ENCODE data around the gene HNRNPC.

HNRNPC gene

GRCh38 chr14:21211509-21211908 lies 57.7 kb downstream of the HNRNPC start:
- TF ChIP-seq CTCF (IDR thresholded peaks at IDR 0.05; ENCODE audit: insufficient read depth, low read length, poor library complexity, severe bottlenecking) (no peak), EZH2phosphoT487 (conservative IDR thresholded peaks at IDR 0.05; ENCODE audit: low read length) (no peak)
- Histone ChIP-seq H3K4me2 (ENCODE audit: low read depth, low read length, poor library complexity, severe bottlenecking) (no peak overlapping the region), H3K4me3 (ENCODE audit: insufficient read depth, low read length, poor library complexity, severe bottlenecking) (no peak overlapping the region), H3K27me3 (ENCODE audit: low read length) (no peaks in the 10 kb centered on the region), H3F3A (ENCODE audit: insufficient read depth) (peaks cover 80% of the 10 kb centered on the region), H3K9me2 (replicated peaks; ENCODE audit: insufficient read depth, low read length) (no peaks in the 10 kb centered on the region), H3K27ac (ENCODE audit: low read depth, low read length) (no peak overlapping the region), H3K9ac (ENCODE audit: low read length) (no peak overlapping the region), H4K20me1 (ENCODE audit: low read depth, low read length) (peaks cover 81% of the 10 kb centered on the region), H2AFZ (ENCODE audit: low read depth, low read length, severe bottlenecking) (no peak overlapping the region), H3K9me3 (ENCODE audit: insufficient read depth, low read length) (no peaks in the 10 kb centered on the region), H3K79me2 (ENCODE audit: insufficient read depth, low read length) (peaks cover 30% of the 10 kb centered on the region), H3K36me3 (ENCODE audit: low read length) (peaks cover 82% of the 10 kb centered on the region)

- no peaks in the 10 kb centered on the region for H3K9me3 ChIP-seq (ENCODE audit: insufficient read depth, low read length)
- H4K20me1 ChIP-seq (ENCODE audit: low read depth, low read length) = peaks cover 79% of the 10 kb centered on the region
- peaks cover 81% of the 10 kb centered on the region for H3F3A ChIP-seq (ENCODE audit: insufficient read depth)
- peaks cover 15% of the 10 kb centered on the region for H3K79me2 ChIP-seq (ENCODE audit: insufficient read depth, low read length)
- H3K9ac ChIP-seq (ENCODE audit: low read length) = no peak overlapping the region
- H3K4me2 ChIP-seq (ENCODE audit: low read depth, low read length, poor library complexity, severe bottlenecking) = no peak overlapping the region
- peaks cover 69% of the 10 kb centered on the region for H3K36me3 ChIP-seq (ENCODE audit: low read length)
- no peaks in the 10 kb centered on the region for H3K9me2 ChIP-seq (replicated peaks; ENCODE audit: insufficient read depth, low read length)
- H2AFZ ChIP-seq (ENCODE audit: low read depth, low read length, severe bottlenecking) = no peak overlapping the region
- H3K4me3 ChIP-seq (ENCODE audit: insufficient read depth, low read length, poor library complexity, severe bottlenecking) = no peak overlapping the region
- TF ChIP-seq CTCF (IDR thresholded peaks at IDR 0.05; ENCODE audit: insufficient read depth, low read length, poor library complexity, severe bottlenecking) (no peak), EZH2phosphoT487 (conservative IDR thresholded peaks at IDR 0.05; ENCODE audit: low read length) (no peak)
- H3K27me3 ChIP-seq (ENCODE audit: low read length) = no peaks in the 10 kb centered on the region
- H3K27ac ChIP-seq (ENCODE audit: low read depth, low read length) = no peak overlapping the region
Observed at GRCh38 chr14:21210023-21210422, 59.2 kb downstream of the HNRNPC start.

GRCh38 chr14:21209185-21209584 lies 60.1 kb downstream of the HNRNPC start:
- H4K20me1 ChIP-seq (ENCODE audit: low read depth, low read length) = peaks cover 70% of the 10 kb centered on the region
- peaks cover 7% of the 10 kb centered on the region for H3K79me2 ChIP-seq (ENCODE audit: insufficient read depth, low read length)

More at GRCh38 chr14:21209185-21209584, 60.1 kb downstream of the HNRNPC start:
- H3K9me3 ChIP-seq (ENCODE audit: insufficient read depth, low read length) = no peaks in the 10 kb centered on the region
- no peak overlapping the region for H3K27ac ChIP-seq (ENCODE audit: low read depth, low read length)
- no peak overlapping the region for H3K9ac ChIP-seq (ENCODE audit: low read length)
- peaks cover 61% of the 10 kb centered on the region for H3K36me3 ChIP-seq (ENCODE audit: low read length)
- H2AFZ ChIP-seq (ENCODE audit: low read depth, low read length, severe bottlenecking) = no peak overlapping the region
- no peak overlapping the region for H3K4me2 ChIP-seq (ENCODE audit: low read depth, low read length, poor library complexity, severe bottlenecking)
- TF ChIP-seq EZH2phosphoT487 (conservative IDR thresholded peaks at IDR 0.05; ENCODE audit: low read length) = no peak
- TF ChIP-seq CTCF (IDR thresholded peaks at IDR 0.05; ENCODE audit: insufficient read depth, low read length, poor library complexity, severe bottlenecking) = no peak
- H3K27me3 ChIP-seq (ENCODE audit: low read length) = no peaks in the 10 kb centered on the region
- H3K4me3 ChIP-seq (ENCODE audit: insufficient read depth, low read length, poor library complexity, severe bottlenecking) = no peak overlapping the region
- H3K9me2 ChIP-seq (replicated peaks; ENCODE audit: insufficient read depth, low read length) = no peaks in the 10 kb centered on the region
- peaks cover 81% of the 10 kb centered on the region for H3F3A ChIP-seq (ENCODE audit: insufficient read depth)

Data from SU-DHL-6 (cell line).